Keratinocyte (primary cell): Measurements from ENCODE around the gene GPC5. TPM values are rescaled to one million over a fixed set of nuclear protein-coding genes. Genes with fewer than 3 reads are reported as not detected.

Experiments used
- DNase-seq: peaks from one replicate; pipeline ENCODE4 v3.0.0-alpha.2; 2011; ENCODE audit warnings: low read depth, missing footprints, low spot score
- FAIRE-seq: peaks from 2 replicates; lab custom pipeline; 2011; peaks lifted over from hg19 to GRCh38; lab: Jason Lieb, UNC
- H2AFZ ChIP-seq: 2 replicates; pipeline ENCODE4 v1.6.0; 2012; ENCODE audit warnings: low read length, control low read depth, inconsistent platforms; ENCODE audit not compliant: control insufficient read depth
- H3K27ac ChIP-seq: 2 replicates; pipeline ENCODE4 v1.5.1; 2011; ENCODE audit warnings: low read length; ENCODE audit not compliant: control insufficient read depth, insufficient read depth
- H3K27me3 ChIP-seq: 3 replicates; pipeline ENCODE4 v1.6.0; 2011; ENCODE audit warnings: low read length; ENCODE audit not compliant: control insufficient read depth, insufficient read depth; ENCODE audit errors: extremely low read depth
- H3K36me3 ChIP-seq, 2 experiments: 2 replicates in 1 of 2; 3 replicates in 1 of 2; pipeline ENCODE4 v1.5.1; 2011; ENCODE audit warnings: low read length in 2 of 2, mild to moderate bottlenecking in 1 of 2; ENCODE audit not compliant: control insufficient read depth in 2 of 2, insufficient read depth in 2 of 2; ENCODE audit errors: extremely low read depth in 1 of 2
- H3K4me1 ChIP-seq: 3 replicates; pipeline ENCODE4 v1.5.1; 2011; ENCODE audit warnings: low read length; ENCODE audit not compliant: control insufficient read depth, insufficient read depth; ENCODE audit errors: extremely low read depth
- H3K4me2 ChIP-seq: 3 replicates; pipeline ENCODE4 v1.6.0; 2011; ENCODE audit warnings: low read depth, low read length; ENCODE audit not compliant: control insufficient read depth, insufficient read depth; ENCODE audit errors: extremely low read depth
- H3K4me3 ChIP-seq, 3 experiments: fragments of 200-600 bp in 1 of 3; sonication (generic) in 1 of 3; 2 replicates in 2 of 3; 3 replicates in 1 of 3; pipeline ENCODE4 v1.5.1; 2011 to 2016; ENCODE audit warnings: low read length in 3 of 3, mild to moderate bottlenecking in 3 of 3, control low read depth in 2 of 3, inconsistent platforms in 1 of 3, low read depth in 1 of 3, mixed read lengths in 1 of 3, mixed run types in 1 of 3, moderate library complexity in 1 of 3; ENCODE audit not compliant: control insufficient read depth in 2 of 3, insufficient read depth in 2 of 3; ENCODE audit errors: extremely low read depth in 1 of 3
- H3K79me2 ChIP-seq: 2 replicates; pipeline ENCODE4 v1.6.0; 2012; ENCODE audit warnings: low read length; ENCODE audit not compliant: control insufficient read depth, insufficient read depth
- H3K9ac ChIP-seq: 3 replicates; pipeline ENCODE4 v1.6.0; 2011; ENCODE audit warnings: low read length; ENCODE audit not compliant: control insufficient read depth, insufficient read depth; ENCODE audit errors: extremely low read depth
- H3K9me1 ChIP-seq: 3 replicates; pipeline ENCODE4 v1.6.0; 2011; ENCODE audit warnings: low read length; ENCODE audit not compliant: control insufficient read depth, insufficient read depth; ENCODE audit errors: extremely low read depth
- H3K9me3 ChIP-seq: 2 replicates; pipeline ENCODE4 v1.5.1; 2012; ENCODE audit warnings: low read depth, low read length; ENCODE audit not compliant: control insufficient read depth
- H4K20me1 ChIP-seq: 3 replicates; pipeline ENCODE4 v1.6.0; 2011; ENCODE audit warnings: low read length; ENCODE audit not compliant: control insufficient read depth, insufficient read depth; ENCODE audit errors: extremely low read depth
- CTCF ChIP-seq, 3 experiments: IDR thresholded peaks in 1 of 3; conservative IDR thresholded peaks in 1 of 3; optimal IDR thresholded peaks in 1 of 3; 2 replicates in 2 of 3; 3 replicates in 1 of 3; pipeline versions ENCODE3 to v1.5.1; 2011; ENCODE audit warnings: low read length in 3 of 3, mild to moderate bottlenecking in 3 of 3, moderate library complexity in 2 of 3, control low read depth in 1 of 3, inconsistent platforms in 1 of 3; ENCODE audit not compliant: insufficient read depth in 2 of 3; ENCODE audit errors: extremely low read depth in 1 of 3
- EZH2 ChIP-seq: IDR thresholded peaks from one replicate; pipeline ENCODE4 v1.6.1; 2012; ENCODE audit warnings: inconsistent platforms, mild to moderate bottlenecking, low read length, moderate library complexity
- dilution Hi-C: fragments of 300-500 bp; cut with MboI; formaldehyde crosslinking; loops from one replicate; pipeline ENCODE4 v1.7.0; 2020; ENCODE audit warnings: low sequenced_read_pairs; ENCODE audit not compliant: extremely low pct_ligation_motif_present
- polyA plus RNA-seq, 5 experiments: library from polyadenylated mRNA; depleted of rRNA in 3 of 5; stranded (reverse) in 3 of 5; stranded (forward) in 1 of 5; unstranded in 1 of 5; fragments of >200 nt; gene quantifications; 1 replicate in 1 of 5; 2 replicates in 3 of 5; 3 replicates in 1 of 5; pipeline versions ENCODE4 v1.2.1 to v1.2.3, GENCODE V29; 2011 to 2012; ENCODE audit warnings: missing spikeins in 2 of 5, low read depth in 1 of 5, low replicate concordance in 1 of 5

The GPC5 gene
- polyA plus RNA-seq, 1 donor (not counting 4 experiments of a cell fraction or from before 2014, with no cell fraction given): 0.10 TPM

GRCh38 chr13:92028695-92029094 is 630.3 kb downstream of the GPC5 start:
- H3K9me1 ChIP-seq: no peaks in the 10 kb centered on the region
- H3K36me3 ChIP-seq: no peaks in the 10 kb centered on the region
- no peak overlapping the region for H3K9ac ChIP-seq
- dilution Hi-C loops: no loop called here
- no peaks in the 10 kb centered on the region for H3K9me3 ChIP-seq
- H3K79me2 ChIP-seq: no peaks in the 10 kb centered on the region
- no peak for FAIRE-seq
- H3K27me3 ChIP-seq: no peaks in the 10 kb centered on the region
- TF ChIP-seq EZH2 (no peak), CTCF (optimal IDR thresholded peaks at IDR 0.05 in 1 of 3, IDR thresholded peaks at IDR 0.05 in 1 of 3, conservative IDR thresholded peaks at IDR 0.05 in 1 of 3; ENCODE audit: extremely low read depth in 1 of 3, insufficient read depth in 2 of 3, low read length in 3 of 3) (no peak)
- no peaks in the 10 kb centered on the region for H4K20me1 ChIP-seq
- H2AFZ ChIP-seq: no peak overlapping the region
- no peak overlapping the region for H3K4me3 ChIP-seq
- H3K27ac ChIP-seq: no peak overlapping the region
- H3K4me2 ChIP-seq: no peak overlapping the region
- no peaks in the 10 kb centered on the region for H3K4me1 ChIP-seq
- DNase-seq: no peak

GRCh38 chr13:92029641-92030040 is 631.2 kb downstream of the GPC5 start:
- Histone ChIP-seq H3K9ac (no peak overlapping the region), H2AFZ (no peak overlapping the region), H3K27ac (no peak overlapping the region), H4K20me1 (no peaks in the 10 kb centered on the region), H3K27me3 (no peaks in the 10 kb centered on the region), H3K9me3 (no peaks in the 10 kb centered on the region), H3K4me1 (no peaks in the 10 kb centered on the region), H3K4me3 (no peak overlapping the region), H3K9me1 (no peaks in the 10 kb centered on the region), H3K36me3 (no peaks in the 10 kb centered on the region), H3K79me2 (no peaks in the 10 kb centered on the region), H3K4me2 (no peak overlapping the region)
- no peak for TF ChIP-seq CTCF (optimal IDR thresholded peaks at IDR 0.05 in 1 of 3, IDR thresholded peaks at IDR 0.05 in 1 of 3, conservative IDR thresholded peaks at IDR 0.05 in 1 of 3; ENCODE audit: extremely low read depth in 1 of 3, insufficient read depth in 2 of 3, low read length in 3 of 3)
- no peak for TF ChIP-seq EZH2
- DNase-seq: no peak
- no peak for FAIRE-seq
- dilution Hi-C loops: no loop called here
